Measurements from ENCODE around the gene HAUS6.
"Not testable (repeated sequence)": the region's sequence is repeated elsewhere in the genome, so short reads cannot be mapped to it uniquely, and the experiment has no call there.

Gene HAUS6

DNA sequence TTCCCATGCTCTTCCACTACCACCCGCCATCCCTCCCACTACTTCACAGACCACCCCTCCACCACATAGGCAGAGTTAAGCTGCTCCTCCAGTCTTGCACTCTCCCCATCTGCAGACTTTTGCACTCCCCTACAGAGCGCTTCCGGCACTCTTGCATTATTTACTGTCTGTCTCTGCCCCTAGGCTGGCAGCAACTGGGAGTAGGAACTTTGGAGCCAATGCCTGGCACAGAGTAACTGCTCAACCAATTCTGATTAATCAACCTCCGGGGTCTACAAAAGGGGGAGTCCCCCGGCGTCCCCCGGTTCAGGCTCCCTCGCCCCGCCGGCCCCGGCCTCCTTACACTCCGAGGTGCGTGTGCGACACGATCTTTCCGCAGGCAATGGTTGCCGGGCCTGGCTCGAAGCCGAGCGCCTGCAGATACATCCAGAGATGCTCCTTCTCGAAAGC is 498 bp downstream of the HAUS6 start:
- Histone ChIP-seq H3K9me3 (no peaks in the 10 kb centered on the region), H3K27ac (peak overlapping the region; percentile 78 to 83), H3K4me1 (peaks cover 0 to 13% (median 12%) of the 10 kb centered on the region in 4 donors), H3K36me3 (no peaks in the 10 kb centered on the region), H3K27me3 (no peaks in the 10 kb centered on the region), H3K4me3 (peak overlapping the region; percentile 73 to 74)
- no peak for DNase-seq
- intact Hi-C loops (cut with DNase I; ENCODE audit: low total_unique reads): loop anchor here (10.0 kb wide), 2 partner anchors 57 to 273 kb away; partner anchors contain the start of gene RRAGA
- TF ChIP-seq, protein P1, sequence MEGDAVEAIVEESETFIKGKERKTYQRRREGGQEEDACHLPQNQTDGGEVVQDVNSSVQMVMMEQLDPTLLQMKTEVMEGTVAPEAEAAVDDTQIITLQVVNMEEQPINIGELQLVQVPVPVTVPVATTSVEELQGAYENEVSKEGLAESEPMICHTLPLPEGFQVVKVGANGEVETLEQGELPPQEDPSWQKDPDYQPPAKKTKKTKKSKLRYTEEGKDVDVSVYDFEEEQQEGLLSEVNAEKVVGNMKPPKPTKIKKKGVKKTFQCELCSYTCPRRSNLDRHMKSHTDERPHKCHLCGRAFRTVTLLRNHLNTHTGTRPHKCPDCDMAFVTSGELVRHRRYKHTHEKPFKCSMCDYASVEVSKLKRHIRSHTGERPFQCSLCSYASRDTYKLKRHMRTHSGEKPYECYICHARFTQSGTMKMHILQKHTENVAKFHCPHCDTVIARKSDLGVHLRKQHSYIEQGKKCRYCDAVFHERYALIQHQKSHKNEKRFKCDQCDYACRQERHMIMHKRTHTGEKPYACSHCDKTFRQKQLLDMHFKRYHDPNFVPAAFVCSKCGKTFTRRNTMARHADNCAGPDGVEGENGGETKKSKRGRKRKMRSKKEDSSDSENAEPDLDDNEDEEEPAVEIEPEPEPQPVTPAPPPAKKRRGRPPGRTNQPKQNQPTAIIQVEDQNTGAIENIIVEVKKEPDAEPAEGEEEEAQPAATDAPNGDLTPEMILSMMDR (IDR thresholded peaks at IDR 0.05): no peak

GRCh38 chr9:19101203-19101602 is 1.5 kb downstream of the HAUS6 start:
- peaks cover 0 to 2% (median 0%) of the 10 kb centered on the region in 3 donors for H3K36me3 ChIP-seq
- no peak overlapping the region for H3K27ac ChIP-seq
- H3K9me3 ChIP-seq: no peaks in the 10 kb centered on the region
- intact Hi-C loops (cut with DNase I; ENCODE audit: low total_unique reads): loop anchor here (10.0 kb wide), 2 partner anchors 56 to 274 kb away; partner anchors contain the start of gene RRAGA
- H3K27me3 ChIP-seq: no peaks in the 10 kb centered on the region
- DNase-seq: no peak
- H3K4me3 ChIP-seq: peak overlapping the region in 1 of 2 donors; percentile 73
- TF ChIP-seq, protein P1 (IDR thresholded peaks at IDR 0.05): no peak
- H3K4me1 ChIP-seq: peaks cover 0 to 13% (median 12%) of the 10 kb centered on the region in 4 donors

DNA sequence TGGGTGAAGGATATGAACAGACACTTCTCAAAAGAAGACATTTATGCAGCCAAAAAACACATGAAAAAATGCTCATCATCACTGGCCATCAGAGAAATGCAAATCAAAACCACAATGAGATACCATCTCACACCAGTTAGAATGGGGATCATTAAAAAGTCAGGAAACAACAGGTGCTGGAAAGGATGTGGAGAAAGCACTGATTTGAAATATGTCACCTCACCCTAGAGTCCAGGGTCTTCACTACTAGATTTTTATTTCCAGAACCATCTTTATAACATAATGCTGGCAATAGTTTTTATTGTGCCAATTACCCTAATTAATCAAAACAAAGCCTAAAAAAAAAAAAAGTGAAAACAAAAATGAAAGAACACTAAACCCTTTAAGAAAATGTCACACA is 5.3 kb downstream of the HAUS6 start:
- Histone ChIP-seq H3K4me1 (peaks cover 0 to 13% (median 12%) of the 10 kb centered on the region in 4 donors), H3K36me3 (peaks cover 16 to 28% (median 21%) of the 10 kb centered on the region in 3 donors)
- H3K27me3 ChIP-seq; H3K27ac ChIP-seq; DNase-seq; intact Hi-C loops (cut with DNase I; ENCODE audit: low total_unique reads); H3K9me3 ChIP-seq; H3K4me3 ChIP-seq: not testable (repeated sequence)

- Histone ChIP-seq H3K36me3 (peaks cover 54 to 76% (median 59%) of the 10 kb centered on the region in 3 donors), H3K27me3 (no peaks in the 10 kb centered on the region), H3K9me3 (no peaks in the 10 kb centered on the region), H3K4me1 (no peaks in the 10 kb centered on the region), H3K27ac (no peak overlapping the region), H3K4me3 (no peak overlapping the region)
- no peak for DNase-seq
- TF ChIP-seq, protein P1 (IDR thresholded peaks at IDR 0.05): no peak
- intact Hi-C loops (cut with DNase I; ENCODE audit: low total_unique reads): no loop called here
These were observed 15.4 kb downstream of the HAUS6 start for GRCh38 chr9:19087106-19088000.

GRCh38 chr9:19085295-19085694 is 17.4 kb downstream of the HAUS6 start:
- H3K27me3 ChIP-seq: no peaks in the 10 kb centered on the region
- H3K4me1 ChIP-seq: no peaks in the 10 kb centered on the region
- no peak overlapping the region for H3K4me3 ChIP-seq
- H3K36me3 ChIP-seq: peaks cover 45 to 76% (median 60%) of the 10 kb centered on the region in 3 donors
- DNase-seq: no peak
- TF ChIP-seq, protein P1 (IDR thresholded peaks at IDR 0.05): no peak
- H3K9me3 ChIP-seq: no peaks in the 10 kb centered on the region
- intact Hi-C loops (cut with DNase I; ENCODE audit: low total_unique reads): no loop called here
- H3K27ac ChIP-seq: no peak overlapping the region

DNA sequence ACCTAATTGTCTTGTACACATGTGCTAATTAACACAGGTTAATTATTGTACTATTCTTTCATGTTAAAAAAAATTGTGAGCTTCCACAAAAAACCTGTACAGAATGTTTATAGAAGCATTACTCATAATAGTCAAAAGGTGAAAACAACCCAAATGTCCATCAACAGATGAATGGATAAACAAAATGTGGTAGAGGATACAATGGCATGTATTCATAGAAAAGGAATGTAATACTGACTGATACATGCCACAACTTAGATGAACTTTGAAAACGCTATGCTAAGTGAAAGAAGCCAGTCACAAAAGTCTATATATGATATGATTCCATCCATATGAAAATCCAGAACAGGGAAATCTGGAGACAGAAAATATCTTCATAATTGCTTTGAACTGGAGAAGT is 27.9 kb downstream of the HAUS6 start:
- Histone ChIP-seq H3K4me3 (no peak overlapping the region), H3K9me3 (no peaks in the 10 kb centered on the region), H3K27ac (no peak overlapping the region), H3K36me3 (peaks cover 30 to 89% (median 60%) of the 10 kb centered on the region in 3 donors), H3K4me1 (no peaks in the 10 kb centered on the region), H3K27me3 (no peaks in the 10 kb centered on the region)
- intact Hi-C loops (cut with DNase I; ENCODE audit: low total_unique reads): no loop called here
- no peak for DNase-seq
- TF ChIP-seq, protein P1 (IDR thresholded peaks at IDR 0.05): no peak

All from tibial artery (tissue), 4 donors.